Breast epithelium (tissue), 3 donors: Measurements from ENCODE around the gene MYCL.

Experiments
- POLR2A ChIP-seq: fragments of 450-650 bp; IDR thresholded peaks from one replicate; pipeline ENCODE4 v1.6.1; 2016; ENCODE audit warnings: antibody characterized with exemption, mild to moderate bottlenecking, moderate library complexity
- POLR2AphosphoS5 ChIP-seq, 3 donors: sonication (generic); formaldehyde crosslinking; IDR thresholded peaks; one replicate each; pipeline ENCODE4 v1.6.1; 2017; ENCODE audit warnings: antibody characterized with exemption in 3 of 3
- TF ChIP-seq, protein P1 (sequence below), 3 donors: fragments of 450-650 bp; IDR thresholded peaks; one replicate each; pipeline ENCODE4 v1.5.1; 2016 to 2017; ENCODE audit warnings: antibody characterized with exemption in 3 of 3, mild to moderate bottlenecking in 3 of 3, moderate library complexity in 3 of 3

GRCh38 chr1:39858315-39858714 lies 43.4 kb downstream of the MYCL start:
- TF ChIP-seq, protein P1, sequence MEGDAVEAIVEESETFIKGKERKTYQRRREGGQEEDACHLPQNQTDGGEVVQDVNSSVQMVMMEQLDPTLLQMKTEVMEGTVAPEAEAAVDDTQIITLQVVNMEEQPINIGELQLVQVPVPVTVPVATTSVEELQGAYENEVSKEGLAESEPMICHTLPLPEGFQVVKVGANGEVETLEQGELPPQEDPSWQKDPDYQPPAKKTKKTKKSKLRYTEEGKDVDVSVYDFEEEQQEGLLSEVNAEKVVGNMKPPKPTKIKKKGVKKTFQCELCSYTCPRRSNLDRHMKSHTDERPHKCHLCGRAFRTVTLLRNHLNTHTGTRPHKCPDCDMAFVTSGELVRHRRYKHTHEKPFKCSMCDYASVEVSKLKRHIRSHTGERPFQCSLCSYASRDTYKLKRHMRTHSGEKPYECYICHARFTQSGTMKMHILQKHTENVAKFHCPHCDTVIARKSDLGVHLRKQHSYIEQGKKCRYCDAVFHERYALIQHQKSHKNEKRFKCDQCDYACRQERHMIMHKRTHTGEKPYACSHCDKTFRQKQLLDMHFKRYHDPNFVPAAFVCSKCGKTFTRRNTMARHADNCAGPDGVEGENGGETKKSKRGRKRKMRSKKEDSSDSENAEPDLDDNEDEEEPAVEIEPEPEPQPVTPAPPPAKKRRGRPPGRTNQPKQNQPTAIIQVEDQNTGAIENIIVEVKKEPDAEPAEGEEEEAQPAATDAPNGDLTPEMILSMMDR (IDR thresholded peaks at IDR 0.05), result no peak
- TF ChIP-seq POLR2A (no peak), POLR2AphosphoS5 (IDR thresholded peaks at IDR 0.05) (no peak)
